ENCODE data around the gene SARS2. TPM values are rescaled to one million over a fixed set of nuclear protein-coding genes. Genes with fewer than 3 reads are reported as not detected.

The SARS2 gene
- 26.7 and 28.3 TPM in 2 replicates for total RNA-seq (2014; rRNA removed)
- Bru-seq, nascent RNA = percentile 70 among the genes with signal in this experiment
- BruChase-seq, experiment 1, labeled RNA remaining after a 6-hour chase = percentile 87 among the genes with signal in this experiment
- BruChase-seq, experiment 2, labeled RNA remaining after a 2-hour chase = percentile 82 among the genes with signal in this experiment
- long read RNA-seq, transcript SARS2-201 (16 exons, 2,057 nt) = major isoform, 19 of 35 reads
- long read RNA-seq, partial matches to known transcripts = 3 of 35 reads
- long read RNA-seq, other reads (novel, unspliced or antisense) = 13 of 35 reads

- Histone ChIP-seq H3K79me2 (ENCODE audit: low read length) (peaks cover 44% of the 10 kb centered on the region), H3K4me2 (ENCODE audit: low read length) (peak within 1 kb of the TSS; percentile 98), H3K27ac (ENCODE audit: low read length) (peak within 1 kb of the TSS; percentile 83), H3K9me2 (replicated peaks; ENCODE audit: low read length) (no peaks in the 10 kb centered on the region), H3K9ac (ENCODE audit: low read length) (peak within 1 kb of the TSS; percentile 93), H2AFZ (ENCODE audit: low read length) (peak within 1 kb of the TSS; percentile 93), H3K9me3 (ENCODE audit: low read length) (no peaks in the 10 kb centered on the region), H3K36me3 (ENCODE audit: low read depth, low read length) (peaks cover 15% of the 10 kb centered on the region), H3K4me1 (ENCODE audit: insufficient read depth, low read length) (no peaks in the 10 kb centered on the region; the same call in 1 of the 2 replicates), H3F3A (ENCODE audit: low read length, unreplicated experiment) (no peaks in the 10 kb centered on the region), H3K4me3 (ENCODE audit: low read length) (peak within 1 kb of the TSS; percentile 78), H4K20me1 (ENCODE audit: low read length) (no peaks in the 10 kb centered on the region), H3K27me3 (ENCODE audit: low read length) (no peaks in the 10 kb centered on the region)
- intact Hi-C loops (cut with micrococcal nuclease) = loop anchor here (1.0 to 10.0 kb wide), 3 partner anchors 31 to 385 kb away; partner anchors contain the start of genes NFKBIB and SIRT2
- ATAC-seq = peak; percentile 60
- POLR2A ChIA-PET (ENCODE audit: unreplicated experiment) = interaction anchor here (0.7 to 1.0 kb wide), 4 partner anchors 79 to 311 kb away, joined by 3 to 5 read pairs (median 4); partner anchors contain the start of gene EIF3K
- peak; percentile 94 for TF ChIP-seq CTCF (conservative IDR thresholded peaks at IDR 0.05; ENCODE audit: low read depth, low read length)
- no peak for TF ChIP-seq EZH2phosphoT487 (IDR thresholded peaks at IDR 0.05; ENCODE audit: borderline replicate concordance, low read length)
- DNase-seq = peak; percentile 90
- CTCF ChIA-PET = interaction anchor here (0.6 to 1.4 kb wide), 7 partner anchors 22 to 386 kb away, joined by 3 to 7 read pairs (median 4); partner anchors contain the start of genes NFKBIB and SIRT2
- BruUV-seq (replicated peaks) = TSS peak; percentile 63
Observed at GRCh38 chr19:38929929-38930775, at the start of gene SARS2. SARS2 (minus strand) TSS chr19:38930763; CDS start chr19:38930736, 27 bp downstream.

- Histone ChIP-seq H2AFZ (ENCODE audit: low read length) (no peak overlapping the region), H3K4me1 (ENCODE audit: insufficient read depth, low read length) (no peaks in the 10 kb centered on the region), H3K4me3 (ENCODE audit: low read length) (no peak overlapping the region), H4K20me1 (ENCODE audit: low read length) (no peaks in the 10 kb centered on the region), H3K79me2 (ENCODE audit: low read length) (no peaks in the 10 kb centered on the region), H3K9me3 (ENCODE audit: low read length) (no peaks in the 10 kb centered on the region), H3K9me2 (replicated peaks; ENCODE audit: low read length) (no peaks in the 10 kb centered on the region), H3F3A (ENCODE audit: low read length, unreplicated experiment) (no peaks in the 10 kb centered on the region), H3K27ac (ENCODE audit: low read length) (no peak overlapping the region), H3K9ac (ENCODE audit: low read length) (no peak overlapping the region), H3K36me3 (ENCODE audit: low read depth, low read length) (no peaks in the 10 kb centered on the region), H3K4me2 (ENCODE audit: low read length) (no peak overlapping the region), H3K27me3 (ENCODE audit: low read length) (no peaks in the 10 kb centered on the region)
- no TSS peak for BruUV-seq (replicated peaks)
- DNase-seq (no peak), ATAC-seq (no peak)
- ChIA-PET POLR2A (ENCODE audit: unreplicated experiment) (no interaction called here), CTCF (no interaction called here)
- intact Hi-C loops (cut with micrococcal nuclease) = no loop called here
- TF ChIP-seq EZH2 (IDR thresholded peaks at IDR 0.05; ENCODE audit: low read length, unreplicated experiment) = no peak
- TF ChIP-seq CTCF (conservative IDR thresholded peaks at IDR 0.05; ENCODE audit: low read depth, low read length) = no peak
- TF ChIP-seq EZH2phosphoT487 (IDR thresholded peaks at IDR 0.05; ENCODE audit: borderline replicate concordance, low read length) = no peak
Observed at GRCh38 chr19:38979812-38980211, 49.2 kb upstream of the SARS2 start.

All from PC-3 (cell line).